ENCODE results near the gene KIRREL1. TPM values are rescaled to one million over a fixed set of nuclear protein-coding genes. Genes with fewer than 3 reads are reported as not detected.

The KIRREL1 gene
- total RNA-seq (2014; rRNA removed; shearing (Covaris generic)) = 111 and 119 TPM in 2 replicates

GRCh38 chr1:157993147-157993917, at the start of gene KIRREL1:
Gene KIRREL1 (plus strand): TSS chr1:157993645. CDS start chr1:157993677, 32 bp downstream.

Other genes starting within 250 kb of the KIRREL1 start
- not detected in 2 replicates for gene FCRL2, start 216.5 kb upstream of the KIRREL1 start, total RNA-seq (2014; rRNA removed; shearing (Covaris generic))
- not detected in 2 replicates for gene FCRL1, start 173.5 kb upstream of the KIRREL1 start, total RNA-seq (2014; rRNA removed; shearing (Covaris generic))
- gene CD5L, start 151.8 kb upstream of the KIRREL1 start, total RNA-seq (2014; rRNA removed; shearing (Covaris generic)) = not detected in 2 replicates
- gene CD1D, start 187.2 kb downstream of the KIRREL1 start, total RNA-seq (2014; rRNA removed; shearing (Covaris generic)) = 1.5 and 1.8 TPM in 2 replicates

All from A375 (cell line).